ENCODE data around the gene ABCB11. TPM values are rescaled to one million over a fixed set of nuclear protein-coding genes. Genes with fewer than 3 reads are reported as not detected.

The ABCB11 gene
- total and polyA plus RNA-seq, 2 of the 4 experiments (the other 2 are of a cell fraction): not detected

GRCh38 chr2:168997794-168998193, 33.3 kb downstream of the ABCB11 start:
- TF ChIP-seq MAFK (IDR thresholded peaks at IDR 0.05; ENCODE audit: low read depth, low read length) (no peak), BHLHE40 (IDR thresholded peaks at IDR 0.05; ENCODE audit: low read depth, low read length) (no peak), FOS (IDR thresholded peaks at IDR 0.05; ENCODE audit: low read depth, low read length) (no peak), SMC3 (IDR thresholded peaks at IDR 0.05; ENCODE audit: low read depth, low read length) (no peak), POLR2A (IDR thresholded peaks at IDR 0.05; ENCODE audit: low read depth, low read length) (no peak), USF2 (IDR thresholded peaks at IDR 0.05; ENCODE audit: low read depth, low read length) (no peak), CEBPB (IDR thresholded peaks at IDR 0.05; ENCODE audit: low read depth, low read length) (no peak), CTCF (conservative IDR thresholded peaks at IDR 0.05; ENCODE audit: low read depth, low read length) (no peak), NFE2L2 (IDR thresholded peaks at IDR 0.05; ENCODE audit: low read depth, low read length) (no peak), CHD1 (IDR thresholded peaks at IDR 0.05; ENCODE audit: low read depth, low read length) (no peak), RCOR1 (IDR thresholded peaks at IDR 0.05; ENCODE audit: insufficient replicate concordance, low read length) (no peak), MAZ (IDR thresholded peaks at IDR 0.05; ENCODE audit: borderline replicate concordance, low read depth, low read length) (no peak), MXI1 (IDR thresholded peaks at IDR 0.05; ENCODE audit: borderline replicate concordance, low read depth, low read length) (no peak), RAD21 (IDR thresholded peaks at IDR 0.05; ENCODE audit: low read length) (no peak), RFX5 (IDR thresholded peaks at IDR 0.05; ENCODE audit: low read depth, low read length) (no peak)
- TF ChIP-seq, protein P1, sequence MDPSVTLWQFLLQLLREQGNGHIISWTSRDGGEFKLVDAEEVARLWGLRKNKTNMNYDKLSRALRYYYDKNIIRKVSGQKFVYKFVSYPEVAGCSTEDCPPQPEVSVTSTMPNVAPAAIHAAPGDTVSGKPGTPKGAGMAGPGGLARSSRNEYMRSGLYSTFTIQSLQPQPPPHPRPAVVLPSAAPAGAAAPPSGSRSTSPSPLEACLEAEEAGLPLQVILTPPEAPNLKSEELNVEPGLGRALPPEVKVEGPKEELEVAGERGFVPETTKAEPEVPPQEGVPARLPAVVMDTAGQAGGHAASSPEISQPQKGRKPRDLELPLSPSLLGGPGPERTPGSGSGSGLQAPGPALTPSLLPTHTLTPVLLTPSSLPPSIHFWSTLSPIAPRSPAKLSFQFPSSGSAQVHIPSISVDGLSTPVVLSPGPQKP (IDR thresholded peaks at IDR 0.05; ENCODE audit: borderline replicate concordance, low read depth, low read length): no peak
- no peak for DNase-seq
- Histone ChIP-seq H3K9ac (ENCODE audit: low read depth, low read length) (no peak overlapping the region), H3K23ac (ENCODE audit: low read depth, low read length) (no peak overlapping the region), H4K8ac (ENCODE audit: low read depth in 2 of 2, low read length in 2 of 2) (no peak overlapping the region), H3K4me2 (ENCODE audit: low read depth, low read length) (no peak overlapping the region), H3K56ac (ENCODE audit: extremely low read depth, insufficient read depth, low read length) (no peak overlapping the region), H3K9me1 (ENCODE audit: insufficient read depth, low read length) (no peaks in the 10 kb centered on the region), H3K79me1 (ENCODE audit: low read depth in 1 of 2, low read length in 2 of 2) (no peaks in the 10 kb centered on the region), H2BK120ac (ENCODE audit: low read depth, low read length) (no peak overlapping the region), H3K4me1 (ENCODE audit: control insufficient read depth, insufficient read depth, low read length) (no peaks in the 10 kb centered on the region), H3K4ac (ENCODE audit: low read depth, low read length) (no peak overlapping the region), H4K91ac (ENCODE audit: insufficient read depth, low read depth, low read length) (no peak overlapping the region), H3K9me3 (ENCODE audit: control insufficient read depth, insufficient read depth, low read length) (no peaks in the 10 kb centered on the region), H4K20me1 (ENCODE audit: insufficient read depth, low read length) (no peaks in the 10 kb centered on the region), H3K14ac (replicated peaks; ENCODE audit: low read depth, low read length) (no peak overlapping the region), H2BK20ac (ENCODE audit: low read depth, low read length) (no peak overlapping the region), H3K27ac (ENCODE audit: insufficient read depth, low read length) (no peak overlapping the region), H2AK9ac (replicated peaks; ENCODE audit: low read depth, low read length, poor library complexity) (no peak overlapping the region), H2AFZ (replicated peaks; ENCODE audit: low read length, poor library complexity) (no peak overlapping the region), H3K36me3 (ENCODE audit: control insufficient read depth, insufficient read depth, low read length) (no peaks in the 10 kb centered on the region), H2AK5ac (ENCODE audit: low read depth, low read length) (no peak overlapping the region), H3K18ac (ENCODE audit: low read depth, low read length) (no peak overlapping the region), H2BK15ac (ENCODE audit: low read depth, low read length) (no peak overlapping the region), H4K5ac (ENCODE audit: low read depth, low read length) (no peak overlapping the region), H2BK5ac (ENCODE audit: low read depth, low read length, poor library complexity, severe bottlenecking) (no peak overlapping the region), H3K27me3 (ENCODE audit: control insufficient read depth, insufficient read depth, low read length) (no peaks in the 10 kb centered on the region), H3K4me3 (ENCODE audit: insufficient read depth, low read depth, low read length) (no peak overlapping the region)
- ChIA-PET POLR2A (ENCODE audit: unreplicated experiment) (no interaction called here), CTCF (no interaction called here)
- no TSS peak for BruUV-seq (replicated peaks)
- intact Hi-C loops (cut with micrococcal nuclease): no loop called here
- dilution Hi-C loops (cut with HindIII; ENCODE audit: low sequenced_read_pairs, unreplicated experiment): no loop called here
- in situ Hi-C loops (cut with MboI; ENCODE audit: low sequenced_read_pairs): no loop called here
- WGBS, 2 experiments (ENCODE audit: extremely low coverage in 2 of 2, insufficient read length in 1 of 2): no CpG with 5 or more reads among the region's 1 CpG
- no peak for ATAC-seq (ENCODE audit: low read depth)

Data from IMR-90 (cell line).